Measurements from ENCODE around the gene DNAJC25.

DNA sequence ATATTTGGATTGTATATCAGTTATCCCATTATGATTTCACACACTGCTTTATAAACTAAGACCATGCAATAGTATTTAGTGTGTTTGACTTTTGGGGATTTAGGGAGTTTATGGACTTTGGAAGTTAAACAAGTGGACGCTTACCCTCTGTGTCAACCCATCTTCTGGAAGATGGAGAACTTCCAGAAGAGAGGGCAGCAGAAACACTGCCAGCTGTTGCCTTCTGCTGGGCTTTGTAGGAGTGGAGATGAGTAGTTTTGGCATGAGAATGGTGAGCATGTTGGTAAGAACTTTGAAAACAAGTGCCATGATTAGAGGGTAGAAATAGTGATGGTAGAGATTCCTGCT is 2.2 kb downstream of the DNAJC25 start:
- TF ChIP-seq, protein P1, sequence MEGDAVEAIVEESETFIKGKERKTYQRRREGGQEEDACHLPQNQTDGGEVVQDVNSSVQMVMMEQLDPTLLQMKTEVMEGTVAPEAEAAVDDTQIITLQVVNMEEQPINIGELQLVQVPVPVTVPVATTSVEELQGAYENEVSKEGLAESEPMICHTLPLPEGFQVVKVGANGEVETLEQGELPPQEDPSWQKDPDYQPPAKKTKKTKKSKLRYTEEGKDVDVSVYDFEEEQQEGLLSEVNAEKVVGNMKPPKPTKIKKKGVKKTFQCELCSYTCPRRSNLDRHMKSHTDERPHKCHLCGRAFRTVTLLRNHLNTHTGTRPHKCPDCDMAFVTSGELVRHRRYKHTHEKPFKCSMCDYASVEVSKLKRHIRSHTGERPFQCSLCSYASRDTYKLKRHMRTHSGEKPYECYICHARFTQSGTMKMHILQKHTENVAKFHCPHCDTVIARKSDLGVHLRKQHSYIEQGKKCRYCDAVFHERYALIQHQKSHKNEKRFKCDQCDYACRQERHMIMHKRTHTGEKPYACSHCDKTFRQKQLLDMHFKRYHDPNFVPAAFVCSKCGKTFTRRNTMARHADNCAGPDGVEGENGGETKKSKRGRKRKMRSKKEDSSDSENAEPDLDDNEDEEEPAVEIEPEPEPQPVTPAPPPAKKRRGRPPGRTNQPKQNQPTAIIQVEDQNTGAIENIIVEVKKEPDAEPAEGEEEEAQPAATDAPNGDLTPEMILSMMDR (IDR thresholded peaks at IDR 0.05; ENCODE audit: borderline replicate concordance, extremely low read depth, low read length, poor library complexity, severe bottlenecking) = no peak
- no peak for TF ChIP-seq EZH2 (IDR thresholded peaks at IDR 0.05; ENCODE audit: borderline replicate concordance, low read depth, low read length, severe bottlenecking)
